Measurements from ENCODE around the gene PPP1R37.

Gene PPP1R37

GRCh38 chr19:45152504-45153338 lies 59.7 kb downstream of the PPP1R37 start:
- DNase-seq: peak; percentile 51
- ATAC-seq: peak; percentile 21

- DNase-seq (peak; percentile 51), ATAC-seq (peak; percentile 7)
Observed at GRCh38 chr19:45153339-45154063, 60.5 kb downstream of the PPP1R37 start.

GRCh38 chr19:45154064-45154827 lies 61.3 kb downstream of the PPP1R37 start:
- peak; percentile 33 for DNase-seq
- ATAC-seq: no peak

GRCh38 chr19:45156011-45156630 lies 63.1 kb downstream of the PPP1R37 start:
- no peak for DNase-seq
- no peak for ATAC-seq

- no peak for ATAC-seq
- DNase-seq: no peak
Observed at GRCh38 chr19:45156751-45157150, 63.8 kb downstream of the PPP1R37 start.

- ATAC-seq: no peak
- no peak for DNase-seq
Observed at GRCh38 chr19:45158503-45159209, 65.7 kb downstream of the PPP1R37 start.

GRCh38 chr19:45159210-45159970 lies 66.4 kb downstream of the PPP1R37 start:
- ATAC-seq (no peak), DNase-seq (no peak)

GRCh38 chr19:45159971-45160324 lies 67.0 kb downstream of the PPP1R37 start:
- DNase-seq (no peak), ATAC-seq (no peak)

GRCh38 chr19:45160870-45161737 lies 68.1 kb downstream of the PPP1R37 start, which contains the start of gene NKPD1:
TSS of gene NKPD1 (minus strand) at chr19:45160982. CDS start at chr19:45160150, 832 bp downstream.
- DNase-seq (no peak), ATAC-seq (no peak)

GRCh38 chr19:45161738-45162607 lies 69.0 kb downstream of the PPP1R37 start:
- DNase-seq: no peak

GRCh38 chr19:45162608-45163143 lies 69.7 kb downstream of the PPP1R37 start:
- no peak for DNase-seq
- ATAC-seq: no peak

More at GRCh38 chr19:45161738-45162607, 69.0 kb downstream of the PPP1R37 start:
- no peak for ATAC-seq

GRCh38 chr19:45163156-45163555 lies 70.2 kb downstream of the PPP1R37 start:
- no peak for ATAC-seq
- no peak for DNase-seq

GRCh38 chr19:45163751-45164460 lies 70.9 kb downstream of the PPP1R37 start:
- DNase-seq: no peak
- ATAC-seq: no peak

- peak; percentile 85 for DNase-seq
Observed at GRCh38 chr19:45164577-45165335, 71.8 kb downstream of the PPP1R37 start.

GRCh38 chr19:45166723-45167252 lies 73.8 kb downstream of the PPP1R37 start:
- no peak for DNase-seq

More at GRCh38 chr19:45164577-45165335, 71.8 kb downstream of the PPP1R37 start:
- ATAC-seq: peak; percentile 94

GRCh38 chr19:45168767-45169351 lies 75.9 kb downstream of the PPP1R37 start:
- ATAC-seq (no peak), DNase-seq (no peak)

More at GRCh38 chr19:45166723-45167252, 73.8 kb downstream of the PPP1R37 start:
- no peak for ATAC-seq

Measured in stimulated activated naive CD8-positive, alpha-beta T cell treated with anti-CD3 and anti-CD28 coated beads, Interleukin-15, Interleukin-2, amounts not matched to agents 100 U/mL and 50 U/mL, for 24 hours (primary cell).